WTC11 (cell line): ENCODE measurements around the gene MED26. TPM values are rescaled to one million over a fixed set of nuclear protein-coding genes. Genes with fewer than 3 reads are reported as not detected.

ENCODE experiments used
- ATAC-seq: fragments of 200-7000 bp; cut with Tn5 transposase; 2 replicates; pipeline ENCODE4 v1.10.0; 2021; ENCODE audit warnings: mild to moderate bottlenecking, moderate library complexity
- CTCF ChIA-PET: fragments of 300-600 bp; sonication (Branson Sonifier 250); formaldehyde crosslinking; loops from one replicate; lab custom pipeline; 2021; ENCODE audit warnings: antibody characterized with exemption; lab: Charles Lee
- POLR2A ChIA-PET: fragments of 350-600 bp; sonication (Branson Sonifier 250); formaldehyde crosslinking; loops from one replicate; lab custom pipeline; 2021; ENCODE audit warnings: antibody characterized with exemption; lab: Charles Lee
- DNase-seq: peaks from one replicate; pipeline ENCODE4 v3.0.0; 2021; ENCODE audit warnings: low spot score
- H3K27ac Mint-ChIP-seq: 2 replicates; pipeline ENCODE4 v1.8.0; 2021; ENCODE audit warnings: mixed read lengths
- H3K27me3 Mint-ChIP-seq: 2 replicates; pipeline ENCODE4 v1.8.0; 2021; ENCODE audit warnings: low read depth, mild to moderate bottlenecking, moderate library complexity, mixed read lengths
- H3K36me3 Mint-ChIP-seq: 2 replicates; pipeline ENCODE4 v1.8.0; 2021; ENCODE audit warnings: mixed read lengths
- H3K4me1 Mint-ChIP-seq: 2 replicates; pipeline ENCODE4 v1.8.0; 2022; ENCODE audit warnings: mixed read lengths
- H3K4me3 Mint-ChIP-seq: 2 replicates; pipeline ENCODE4 v1.8.0; 2021; ENCODE audit warnings: mild to moderate bottlenecking, moderate library complexity, mixed read lengths
- H3K9me3 Mint-ChIP-seq: 2 replicates; pipeline ENCODE4 v1.8.0; 2021; ENCODE audit warnings: mixed read lengths
- ARID4B ChIP-seq: sonication (generic); formaldehyde crosslinking; IDR thresholded peaks from 2 replicates; pipeline ENCODE4 v1.8.0; 2023; ENCODE audit warnings: missing genetic modification reagents, mild to moderate bottlenecking, borderline replicate concordance
- CREM ChIP-seq: sonication (generic); formaldehyde crosslinking; IDR thresholded peaks from 2 replicates; pipeline ENCODE4 v1.8.1; 2022; ENCODE audit warnings: mild to moderate bottlenecking, missing genetic modification reagents, moderate library complexity
- E2F1 ChIP-seq: sonication (generic); formaldehyde crosslinking; IDR thresholded peaks from 2 replicates; pipeline ENCODE4 v1.8.0; 2022; ENCODE audit warnings: mild to moderate bottlenecking, missing genetic modification reagents
- E2F5 ChIP-seq: sonication (generic); formaldehyde crosslinking; IDR thresholded peaks from 2 replicates; pipeline ENCODE4 v1.8.1; 2022; ENCODE audit warnings: mild to moderate bottlenecking, moderate library complexity, missing genetic modification reagents
- ELF4 ChIP-seq: sonication (generic); formaldehyde crosslinking; IDR thresholded peaks from 2 replicates; pipeline ENCODE4 v1.8.1; 2022; ENCODE audit warnings: low read depth, mild to moderate bottlenecking, moderate library complexity, missing genetic modification reagents
- ETV6 ChIP-seq: sonication (generic); formaldehyde crosslinking; IDR thresholded peaks from 2 replicates; pipeline ENCODE4 v1.8.1; 2022; ENCODE audit warnings: mild to moderate bottlenecking, missing genetic modification reagents
- JAZF1 ChIP-seq: fragments of 250-450 bp; sonication (Bioruptor Pico); IDR thresholded peaks from 2 replicates; pipeline ENCODE4 v1.9.0; 2021; ENCODE audit warnings: moderate library complexity, mild to moderate bottlenecking, inconsistent platforms
- NFYB ChIP-seq: sonication (generic); formaldehyde crosslinking; conservative IDR thresholded peaks from 2 replicates; pipeline ENCODE4 v1.8.0; 2022; ENCODE audit warnings: low read depth, missing genetic modification reagents
- PREB ChIP-seq: sonication (generic); formaldehyde crosslinking; IDR thresholded peaks from 2 replicates; pipeline ENCODE4 v1.8.1; 2022; ENCODE audit warnings: mild to moderate bottlenecking, missing genetic modification reagents, moderate library complexity, borderline replicate concordance
- RELA ChIP-seq: sonication (generic); formaldehyde crosslinking; IDR thresholded peaks from 2 replicates; pipeline ENCODE4 v1.8.1; 2022; ENCODE audit warnings: missing genetic modification reagents, mild to moderate bottlenecking, borderline replicate concordance
- RORB ChIP-seq: fragments of 250-450 bp; sonication (Bioruptor Pico); IDR thresholded peaks from 2 replicates; pipeline ENCODE4 v1.9.0; 2021; ENCODE audit warnings: mild to moderate bottlenecking
- SOX15 ChIP-seq: fragments of 250-450 bp; sonication (Bioruptor Pico); IDR thresholded peaks from 2 replicates; pipeline ENCODE4 v1.9.0; 2021; ENCODE audit warnings: mild to moderate bottlenecking
- TCF7 ChIP-seq: sonication (generic); formaldehyde crosslinking; IDR thresholded peaks from 2 replicates; pipeline ENCODE4 v1.8.0; 2022; ENCODE audit warnings: mild to moderate bottlenecking, low read depth, missing genetic modification reagents, moderate library complexity
- ZNF121 ChIP-seq: sonication (generic); formaldehyde crosslinking; IDR thresholded peaks from 2 replicates; pipeline ENCODE4 v1.8.0; 2023; ENCODE audit warnings: missing genetic modification reagents
- ZNF138 ChIP-seq: sonication (generic); formaldehyde crosslinking; conservative IDR thresholded peaks from 2 replicates; pipeline ENCODE4 v1.8.1; 2022; ENCODE audit warnings: mild to moderate bottlenecking, moderate library complexity, missing genetic modification reagents
- ZNF396 ChIP-seq: fragments of 250-450 bp; sonication (Bioruptor Pico); IDR thresholded peaks from 2 replicates; pipeline ENCODE4 v1.8.0; 2021; ENCODE audit warnings: mild to moderate bottlenecking, moderate library complexity, borderline replicate concordance
- ZNF416 ChIP-seq: fragments of 250-450 bp; sonication (Bioruptor Pico); IDR thresholded peaks from 2 replicates; pipeline ENCODE4 v1.9.0; 2021; ENCODE audit warnings: mild to moderate bottlenecking, inconsistent platforms
- ZNF423 ChIP-seq: fragments of 250-450 bp; sonication (Bioruptor Pico); IDR thresholded peaks from 2 replicates; pipeline ENCODE4 v2.1.2; 2022; ENCODE audit warnings: mild to moderate bottlenecking, moderate library complexity
- ZNF425 ChIP-seq: fragments of 250-450 bp; sonication (Bioruptor Pico); conservative IDR thresholded peaks from 2 replicates; pipeline ENCODE4 v1.9.0; 2021; ENCODE audit warnings: mild to moderate bottlenecking
- total RNA-seq: library from RNA; stranded (reverse); gene quantifications from 3 replicates; pipeline ENCODE4 v1.2.3, GENCODE V29; 2021

MED26 gene
- total RNA-seq, 1 experiment from 2014 or later: 14.2 TPM

- TF ChIP-seq ELF4 (CRISPR knock-in tag): no peak
- no peak for TF ChIP-seq ARID4B (CRISPR knock-in tag)
These were observed 52.7 kb downstream of the MED26 start (continued) for GRCh38 chr19:16575282-16575681.

- H3K27ac Mint-ChIP-seq: peak overlapping the region; percentile 5; the same call in 1 of the 2 replicates
- CTCF ChIA-PET: interaction anchor here (0.5 to 2.3 kb wide), 3 partner anchors 10 to 415 kb away, joined by 3 to 7 read pairs (median 4); no protein-coding TSS in a partner anchor
- POLR2A ChIA-PET: no interaction called here
- DNase-seq: no peak
- H3K36me3 Mint-ChIP-seq: peaks cover 19% of the 10 kb centered on the region
- H3K4me1 Mint-ChIP-seq: peaks cover 16% of the 10 kb centered on the region
- TF ChIP-seq RORB (CRISPR knock-in tag) (no peak), SOX15 (no peak), E2F1 (CRISPR knock-in tag) (no peak), ZNF423 (CRISPR knock-in tag) (no peak), ZNF121 (CRISPR knock-in tag) (no peak), TCF7 (CRISPR knock-in tag) (no peak), CREM (CRISPR knock-in tag) (no peak), NFYB (no peak), ZNF416 (CRISPR knock-in tag) (no peak), ETV6 (CRISPR knock-in tag) (no peak), JAZF1 (CRISPR knock-in tag) (no peak), ZNF138 (no peak)
- H3K4me3 Mint-ChIP-seq: peak overlapping the region; percentile 99
- no peak for ATAC-seq
- H3K27me3 Mint-ChIP-seq: no peaks in the 10 kb centered on the region
- no peaks in the 10 kb centered on the region for H3K9me3 Mint-ChIP-seq
These were observed 54.1 kb downstream of the MED26 start for GRCh38 chr19:16573925-16574324.

GRCh38 chr19:16573296-16573695, 54.7 kb downstream of the MED26 start:
- Mint-ChIP-seq H3K36me3 (peaks cover 15% of the 10 kb centered on the region), H3K27me3 (no peaks in the 10 kb centered on the region), H3K4me1 (peaks cover 16% of the 10 kb centered on the region), H3K4me3 (peak overlapping the region; percentile 99), H3K27ac (peak overlapping the region; percentile 99; the same call in 1 of the 2 replicates), H3K9me3 (no peaks in the 10 kb centered on the region)
- CTCF ChIA-PET: interaction anchor here (1.1 to 2.3 kb wide), 3 partner anchors 11 to 187 kb away, joined by 3 to 7 read pairs (median 5); no protein-coding TSS in a partner anchor
- POLR2A ChIA-PET: interaction anchor here (0.5 to 1.7 kb wide), 3 partner anchors 11 to 237 kb away, joined by 3 to 6 read pairs (median 3); no protein-coding TSS in a partner anchor
- no peak for DNase-seq
- ATAC-seq: no peak
- TF ChIP-seq ARID4B (CRISPR knock-in tag) (no peak), TCF7 (CRISPR knock-in tag) (no peak), E2F5 (CRISPR knock-in tag) (no peak), CREM (CRISPR knock-in tag) (no peak), ZNF396 (CRISPR knock-in tag) (no peak), PREB (CRISPR knock-in tag) (no peak), ZNF425 (no peak), RELA (CRISPR knock-in tag) (no peak)
